GM21515 (cell line): Measurements from ENCODE around the gene ANKRD53.

Source experiments
- ATAC-seq: cut with Tn5 transposase; IDR thresholded peaks from one replicate; pipeline ENCODE4 v1.9.1; 2021; ENCODE audit not compliant: unreplicated experiment

Gene ANKRD53

GRCh38 chr2:70943205-70943871 is 35.1 kb upstream of the ANKRD53 start:
- ATAC-seq, result no peak

- ATAC-seq, result no peak
These were observed 34.2 kb upstream of the ANKRD53 start for GRCh38 chr2:70944111-70944690.

- ATAC-seq, result no peak
These were observed 31.5 kb upstream of the ANKRD53 start for GRCh38 chr2:70946832-70947442.

- no peak for ATAC-seq
These were observed 30.8 kb upstream of the ANKRD53 start for GRCh38 chr2:70947556-70948184.

- no peak for ATAC-seq
These were observed 30.0 kb upstream of the ANKRD53 start for GRCh38 chr2:70948337-70949003.

- no peak for ATAC-seq
These were observed 29.3 kb upstream of the ANKRD53 start for GRCh38 chr2:70949086-70949485.

GRCh38 chr2:70954886-70955285 is 23.5 kb upstream of the ANKRD53 start:
- no peak for ATAC-seq

- no peak for ATAC-seq
These were observed 22.3 kb upstream of the ANKRD53 start for GRCh38 chr2:70956141-70956540.

- no peak for ATAC-seq
These were observed 20.6 kb upstream of the ANKRD53 start for GRCh38 chr2:70957798-70958197.

GRCh38 chr2:70958759-70959158 is 19.7 kb upstream of the ANKRD53 start:
- no peak for ATAC-seq

GRCh38 chr2:70959271-70959761 is 19.1 kb upstream of the ANKRD53 start:
- no peak for ATAC-seq

- no peak for ATAC-seq
These were observed 18.3 kb upstream of the ANKRD53 start for GRCh38 chr2:70959851-70960832.

- no peak for ATAC-seq
These were observed 17.4 kb upstream of the ANKRD53 start for GRCh38 chr2:70960833-70961647.

- no peak for ATAC-seq
These were observed 16.8 kb upstream of the ANKRD53 start for GRCh38 chr2:70961648-70961994.

- ATAC-seq, result no peak
These were observed 16.1 kb upstream of the ANKRD53 start for GRCh38 chr2:70962211-70962884.

- no peak for ATAC-seq
These were observed 15.2 kb upstream of the ANKRD53 start for GRCh38 chr2:70962885-70963878.

- ATAC-seq, result no peak
These were observed 14.3 kb upstream of the ANKRD53 start for GRCh38 chr2:70964133-70964532.
